GM23338 (cell line): ENCODE results near the gene OR1A1.

Experiments
- CREB1 ChIP-seq: fragments of 250-450 bp; sonication (Bioruptor Pico); IDR thresholded peaks from 2 replicates; pipeline ENCODE4 v1.5.0; 2020; ENCODE audit warnings: low read depth, mild to moderate bottlenecking, moderate library complexity
- ZNF114 ChIP-seq: fragments of 250-450 bp; sonication (Bioruptor Pico); IDR thresholded peaks from 2 replicates; pipeline ENCODE4 v1.5.0; 2020; ENCODE audit warnings: mild to moderate bottlenecking, moderate library complexity
- TF ChIP-seq, protein P1 (sequence below), 2 experiments: fragments of 200-600 bp in 1 of 2; sonication (generic) in 1 of 2; conservative IDR thresholded peaks; 2 replicates each; pipeline versions ENCODE4 v1.5.1 to v1.6.1; 2016 to 2017; ENCODE audit warnings: antibody characterized with exemption in 2 of 2, low read depth in 2 of 2, mild to moderate bottlenecking in 2 of 2, moderate library complexity in 1 of 2
- TF ChIP-seq, protein P2 (sequence below): IDR thresholded peaks from one replicate; pipeline ENCODE4 v1.6.1; 2018; ENCODE audit warnings: antibody characterized with exemption; ENCODE audit not compliant: unreplicated experiment

DNA sequence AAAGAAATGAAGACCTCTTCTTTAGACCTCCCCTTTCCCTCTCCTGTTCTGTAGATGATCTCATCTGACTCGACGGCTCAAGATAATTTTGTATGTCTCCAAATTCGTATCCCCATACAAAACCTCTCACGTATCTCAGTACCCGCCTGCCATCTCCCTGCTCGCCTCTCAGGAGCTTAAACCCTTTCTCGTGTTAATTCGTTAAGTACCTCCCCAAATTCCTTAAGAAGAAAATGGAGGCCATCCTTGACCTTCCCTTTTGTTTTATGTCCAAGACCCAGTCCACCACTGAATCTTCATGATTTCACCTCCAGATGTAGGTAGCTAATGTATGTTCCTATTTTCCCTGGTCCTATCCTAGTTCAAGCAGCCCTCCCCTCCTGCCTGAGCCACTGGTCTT is 49.1 kb downstream of the OR1A1 start:
- TF ChIP-seq, protein P1, sequence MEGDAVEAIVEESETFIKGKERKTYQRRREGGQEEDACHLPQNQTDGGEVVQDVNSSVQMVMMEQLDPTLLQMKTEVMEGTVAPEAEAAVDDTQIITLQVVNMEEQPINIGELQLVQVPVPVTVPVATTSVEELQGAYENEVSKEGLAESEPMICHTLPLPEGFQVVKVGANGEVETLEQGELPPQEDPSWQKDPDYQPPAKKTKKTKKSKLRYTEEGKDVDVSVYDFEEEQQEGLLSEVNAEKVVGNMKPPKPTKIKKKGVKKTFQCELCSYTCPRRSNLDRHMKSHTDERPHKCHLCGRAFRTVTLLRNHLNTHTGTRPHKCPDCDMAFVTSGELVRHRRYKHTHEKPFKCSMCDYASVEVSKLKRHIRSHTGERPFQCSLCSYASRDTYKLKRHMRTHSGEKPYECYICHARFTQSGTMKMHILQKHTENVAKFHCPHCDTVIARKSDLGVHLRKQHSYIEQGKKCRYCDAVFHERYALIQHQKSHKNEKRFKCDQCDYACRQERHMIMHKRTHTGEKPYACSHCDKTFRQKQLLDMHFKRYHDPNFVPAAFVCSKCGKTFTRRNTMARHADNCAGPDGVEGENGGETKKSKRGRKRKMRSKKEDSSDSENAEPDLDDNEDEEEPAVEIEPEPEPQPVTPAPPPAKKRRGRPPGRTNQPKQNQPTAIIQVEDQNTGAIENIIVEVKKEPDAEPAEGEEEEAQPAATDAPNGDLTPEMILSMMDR (conservative IDR thresholded peaks at IDR 0.05; ENCODE audit: low read depth in 2 of 2), result no peak
- TF ChIP-seq, protein P2, sequence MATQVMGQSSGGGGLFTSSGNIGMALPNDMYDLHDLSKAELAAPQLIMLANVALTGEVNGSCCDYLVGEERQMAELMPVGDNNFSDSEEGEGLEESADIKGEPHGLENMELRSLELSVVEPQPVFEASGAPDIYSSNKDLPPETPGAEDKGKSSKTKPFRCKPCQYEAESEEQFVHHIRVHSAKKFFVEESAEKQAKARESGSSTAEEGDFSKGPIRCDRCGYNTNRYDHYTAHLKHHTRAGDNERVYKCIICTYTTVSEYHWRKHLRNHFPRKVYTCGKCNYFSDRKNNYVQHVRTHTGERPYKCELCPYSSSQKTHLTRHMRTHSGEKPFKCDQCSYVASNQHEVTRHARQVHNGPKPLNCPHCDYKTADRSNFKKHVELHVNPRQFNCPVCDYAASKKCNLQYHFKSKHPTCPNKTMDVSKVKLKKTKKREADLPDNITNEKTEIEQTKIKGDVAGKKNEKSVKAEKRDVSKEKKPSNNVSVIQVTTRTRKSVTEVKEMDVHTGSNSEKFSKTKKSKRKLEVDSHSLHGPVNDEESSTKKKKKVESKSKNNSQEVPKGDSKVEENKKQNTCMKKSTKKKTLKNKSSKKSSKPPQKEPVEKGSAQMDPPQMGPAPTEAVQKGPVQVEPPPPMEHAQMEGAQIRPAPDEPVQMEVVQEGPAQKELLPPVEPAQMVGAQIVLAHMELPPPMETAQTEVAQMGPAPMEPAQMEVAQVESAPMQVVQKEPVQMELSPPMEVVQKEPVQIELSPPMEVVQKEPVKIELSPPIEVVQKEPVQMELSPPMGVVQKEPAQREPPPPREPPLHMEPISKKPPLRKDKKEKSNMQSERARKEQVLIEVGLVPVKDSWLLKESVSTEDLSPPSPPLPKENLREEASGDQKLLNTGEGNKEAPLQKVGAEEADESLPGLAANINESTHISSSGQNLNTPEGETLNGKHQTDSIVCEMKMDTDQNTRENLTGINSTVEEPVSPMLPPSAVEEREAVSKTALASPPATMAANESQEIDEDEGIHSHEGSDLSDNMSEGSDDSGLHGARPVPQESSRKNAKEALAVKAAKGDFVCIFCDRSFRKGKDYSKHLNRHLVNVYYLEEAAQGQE, result no peak
- TF ChIP-seq ZNF114 (CRISPR knock-in tag) (no peak), CREB1 (no peak)
